HG03432 (cell line): ENCODE measurements around the gene PHYKPL.
"Not testable (repeated sequence)": the region's sequence is repeated elsewhere in the genome, so short reads cannot be mapped to it uniquely, and the experiment has no call there.

Experiments
- ATAC-seq: cut with Tn5 transposase; IDR thresholded peaks from one replicate; pipeline ENCODE4 v1.9.1; 2021; ENCODE audit warnings: mild to moderate bottlenecking, moderate library complexity; ENCODE audit not compliant: unreplicated experiment

Gene PHYKPL

DNA sequence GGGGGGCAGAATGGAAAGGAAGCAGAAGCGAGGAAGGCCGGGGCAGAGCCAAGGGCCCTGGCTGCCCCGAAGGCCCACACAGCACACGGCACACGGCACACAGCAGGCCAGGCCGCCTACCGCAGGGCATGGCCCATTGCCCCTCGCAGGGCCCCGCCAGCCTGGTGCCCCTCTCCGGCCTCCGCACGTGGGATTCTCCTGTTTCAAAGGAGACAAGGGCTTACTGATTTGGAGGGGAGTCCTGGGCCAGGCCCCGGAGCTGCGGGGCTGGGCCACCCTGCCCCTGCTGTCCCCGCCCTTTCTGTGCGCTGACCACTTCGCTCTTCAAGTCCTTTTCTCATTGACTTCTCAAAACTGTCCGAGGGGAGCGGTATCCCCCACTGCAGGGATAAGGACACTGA, 7.7 kb upstream of the PHYKPL start:
- ATAC-seq, result no peak

- ATAC-seq, result not testable (repeated sequence)
Measured at GRCh38 chr5:178239626-178240301, 7.2 kb upstream of the PHYKPL start.

- ATAC-seq, result no peak
Measured at GRCh38 chr5:178238711-178239592, 6.3 kb upstream of the PHYKPL start.

DNA sequence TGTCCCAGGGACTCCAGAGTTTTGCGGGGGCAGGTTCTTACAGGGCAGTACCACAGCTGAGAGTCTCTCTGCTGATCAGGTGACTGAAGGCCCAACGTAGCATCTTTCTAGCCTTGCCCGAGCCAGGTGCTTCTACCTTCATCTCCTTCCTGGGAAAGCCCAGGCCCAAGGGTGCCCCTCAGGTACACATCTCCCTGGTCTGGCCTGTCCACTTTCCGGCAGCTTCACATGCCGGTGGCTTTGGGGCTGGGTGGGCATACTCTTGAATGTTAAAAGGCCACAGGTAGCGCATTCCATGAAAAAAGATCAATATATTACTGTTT, 5.7 kb upstream of the PHYKPL start:
- ATAC-seq, result no peak

DNA sequence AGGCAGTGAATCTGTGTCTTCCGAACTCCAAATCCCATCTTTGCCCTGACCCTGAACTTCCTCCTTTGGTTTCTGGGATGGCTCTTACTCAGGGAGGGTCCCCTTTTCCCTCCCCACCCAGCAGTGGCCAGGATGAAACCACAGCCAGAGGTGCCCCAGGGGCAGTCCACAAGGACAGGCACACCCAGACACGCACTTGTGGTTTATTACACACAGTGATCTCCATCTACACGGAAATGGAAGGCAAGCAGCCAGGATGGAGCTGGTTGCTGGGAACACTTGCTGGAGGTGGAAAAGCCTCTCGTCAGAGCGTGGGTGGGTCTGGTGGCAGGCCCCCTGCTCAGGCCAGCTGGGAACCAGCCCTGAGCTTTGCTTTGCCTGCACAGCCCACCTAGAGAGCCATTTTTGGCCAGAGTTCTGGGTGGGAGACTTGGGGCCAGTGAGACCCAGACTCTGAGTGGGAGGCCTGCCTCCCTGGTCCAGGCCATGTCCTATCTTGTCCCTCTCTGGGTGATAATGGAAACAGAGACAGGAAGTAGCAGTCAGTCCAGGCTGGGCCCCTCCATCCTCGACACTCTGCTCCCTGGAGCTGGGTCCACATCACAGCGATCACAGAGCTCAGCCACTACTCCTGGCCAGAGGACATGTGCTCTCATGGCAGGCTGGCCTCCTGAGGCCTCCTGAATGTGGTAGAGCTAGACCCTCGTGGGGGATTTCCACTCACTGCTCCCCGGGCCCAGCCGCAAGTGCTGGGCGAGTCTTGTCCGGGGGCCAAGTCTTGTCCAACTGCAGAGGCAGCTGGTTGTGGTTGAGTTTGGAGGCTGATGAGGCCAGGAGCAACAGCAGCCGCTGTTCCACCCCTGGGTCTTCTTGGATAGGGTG, 5.1 kb upstream of the PHYKPL start:
- no peak for ATAC-seq

GRCh38 chr5:178236679-178237078, 4.1 kb upstream of the PHYKPL start:
- no peak for ATAC-seq

DNA sequence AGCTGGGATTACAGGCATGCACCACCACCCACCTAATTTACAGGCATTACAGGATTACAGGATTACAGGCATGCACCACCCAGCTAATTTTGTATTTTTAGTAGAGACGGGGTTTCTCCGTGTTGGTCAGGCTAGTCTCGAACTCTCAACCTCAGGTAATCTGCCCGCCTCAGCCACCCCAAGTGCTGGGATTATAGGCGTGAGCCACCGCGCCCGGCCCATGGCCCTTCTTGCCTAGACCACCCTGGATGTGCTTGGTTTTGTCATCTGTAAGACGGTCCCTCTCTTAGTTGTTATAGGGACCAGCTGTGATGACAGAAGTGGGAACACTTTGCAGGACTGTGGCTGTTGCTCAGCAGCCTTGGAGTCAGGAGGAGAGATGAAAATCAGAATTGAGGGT, 3.5 kb upstream of the PHYKPL start:
- ATAC-seq, result no peak

GRCh38 chr5:178235588-178235974, 3.0 kb upstream of the PHYKPL start:
- ATAC-seq, result no peak

- no peak for ATAC-seq
Measured at GRCh38 chr5:178234750-178235587, 2.4 kb upstream of the PHYKPL start.

GRCh38 chr5:178234121-178234749, 1.6 kb upstream of the PHYKPL start:
- no peak for ATAC-seq

GRCh38 chr5:178232920-178233429, 373 bp upstream of the PHYKPL start:
- ATAC-seq, result no peak

GRCh38 chr5:178231539-178232123, 971 bp downstream of the PHYKPL start:
- ATAC-seq, result no peak

DNA sequence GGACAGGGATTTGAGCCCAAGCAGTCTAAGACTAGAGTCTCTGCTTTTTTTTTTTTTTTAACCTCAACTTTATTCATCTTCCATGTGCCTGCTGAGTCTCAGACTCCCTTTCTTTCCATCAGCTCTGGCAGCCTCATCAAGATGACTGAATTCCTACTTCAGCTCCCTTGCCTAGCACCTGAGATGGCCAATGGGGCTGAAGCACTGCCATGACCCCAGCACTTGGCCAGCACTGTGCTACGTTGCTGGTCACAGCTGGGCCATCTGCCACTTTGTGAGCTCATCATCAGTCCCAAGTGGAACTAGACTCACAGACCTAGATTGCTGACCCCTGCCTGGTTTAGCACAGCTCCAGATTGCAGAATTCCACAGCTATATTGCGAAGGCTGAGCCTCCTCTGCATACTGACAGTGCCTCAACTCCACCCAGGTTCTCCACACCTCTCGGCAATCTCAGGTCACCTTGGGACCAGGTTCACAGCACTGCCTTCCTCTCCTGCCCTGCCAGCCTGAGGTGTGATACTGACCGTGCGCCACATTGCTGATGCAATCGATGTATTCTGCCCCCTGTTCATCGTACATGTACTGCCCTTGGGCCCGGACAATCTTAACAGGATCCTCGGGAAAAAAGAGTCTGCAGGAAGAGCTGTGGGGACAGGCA, 1.6 kb downstream of the PHYKPL start:
- ATAC-seq, result no peak

GRCh38 chr5:178229861-178230260, 2.7 kb downstream of the PHYKPL start:
- no peak for ATAC-seq

DNA sequence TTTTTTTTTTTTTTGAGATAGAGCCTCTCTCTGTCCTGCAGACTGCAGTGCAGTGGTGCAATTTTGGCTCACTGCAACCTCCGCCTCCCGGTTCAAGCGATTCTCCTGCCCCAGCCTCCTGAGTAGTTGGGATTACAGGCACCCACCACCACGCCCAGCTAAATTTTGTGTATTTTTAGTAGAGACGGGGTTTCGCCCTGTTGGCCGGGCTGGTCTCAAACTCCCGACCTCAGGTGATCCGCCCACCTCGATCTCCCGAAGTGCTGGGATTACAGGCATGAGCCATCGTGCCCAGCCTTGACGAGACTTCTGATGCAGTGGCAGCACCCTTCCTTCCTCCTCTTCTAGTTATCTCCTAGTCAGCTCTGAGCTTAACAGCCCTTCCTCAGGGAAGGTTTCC, 3.5 kb downstream of the PHYKPL start:
- not testable (repeated sequence) for ATAC-seq

DNA sequence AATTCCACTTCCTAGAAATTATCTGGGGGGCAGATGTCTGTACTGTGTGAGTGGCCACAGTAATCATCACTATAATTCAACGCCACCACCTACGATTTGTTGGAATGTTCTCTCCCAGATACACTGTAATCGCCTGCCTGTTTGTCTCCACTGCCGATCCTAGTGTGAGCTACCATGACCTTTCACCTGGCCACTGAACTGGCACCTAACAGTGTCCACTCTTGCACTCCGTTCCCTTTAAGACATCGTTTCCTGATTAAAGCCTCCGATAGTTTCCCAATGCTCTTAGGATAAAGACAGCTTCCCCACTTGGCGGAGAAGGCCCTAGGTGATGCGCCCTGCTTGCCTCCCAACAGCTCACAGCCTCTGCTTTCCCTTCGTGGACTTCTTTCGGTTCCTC, 4.0 kb downstream of the PHYKPL start:
- no peak for ATAC-seq

- ATAC-seq, result no peak
Measured at GRCh38 chr5:178227929-178228328, 4.7 kb downstream of the PHYKPL start.

DNA sequence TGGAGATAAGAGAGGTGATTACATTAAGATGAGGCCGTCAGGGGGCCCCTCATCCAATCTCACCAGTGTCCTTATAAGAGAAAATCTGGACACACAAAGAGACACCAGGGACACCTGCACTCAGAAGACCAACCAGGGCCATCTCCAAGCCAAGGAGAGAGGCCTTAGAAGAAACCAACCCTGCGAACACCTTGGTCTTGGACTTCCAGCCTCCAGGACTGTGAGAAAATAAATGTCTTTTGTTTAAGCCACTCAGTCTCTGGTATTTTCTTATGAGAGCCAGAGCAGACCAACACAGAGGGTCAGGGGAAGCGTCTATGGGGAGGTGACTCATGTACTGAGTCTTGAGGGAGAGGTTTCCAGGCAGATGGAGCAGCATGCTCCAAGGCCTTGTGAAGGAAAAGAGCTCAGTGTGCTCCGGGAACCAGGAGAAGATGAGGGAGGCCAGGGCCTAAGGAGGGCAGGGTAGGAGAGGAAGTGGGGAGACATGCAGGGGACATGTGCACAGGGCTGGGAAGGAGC, 5.4 kb downstream of the PHYKPL start:
- no peak for ATAC-seq

DNA sequence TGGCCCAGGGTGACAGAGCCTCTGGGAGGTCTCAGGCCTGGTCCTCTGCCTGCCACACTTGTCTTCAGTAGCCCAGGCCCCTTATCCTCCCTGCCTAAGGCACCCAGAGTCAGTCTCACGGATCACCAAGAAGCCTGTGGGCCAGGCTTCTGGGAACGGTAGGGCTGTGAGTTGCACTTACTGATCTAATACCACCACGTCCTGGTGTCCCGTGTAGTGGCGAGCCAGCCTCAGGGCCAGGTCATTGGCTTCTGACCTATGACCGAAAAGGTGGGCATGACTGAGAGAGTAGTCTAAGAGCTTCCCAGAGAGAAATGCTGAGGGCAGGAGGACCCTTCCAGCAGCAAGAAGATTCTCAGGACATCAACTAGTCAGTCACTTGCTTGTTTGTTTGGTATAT, 7.4 kb downstream of the PHYKPL start:
- no peak for ATAC-seq
